Activated naive CD4-positive, alpha-beta T cell (primary cell): ENCODE measurements around the gene VARS2.
"Not testable (repeated sequence)": the region's sequence is repeated elsewhere in the genome, so short reads cannot be mapped to it uniquely, and the experiment has no call there.

Experiments used
- DNase-seq, 4 experiments: peaks; one replicate each; lab custom pipeline; 2025; lab: John Stamatoyannopoulos, UW

The VARS2 gene

DNA sequence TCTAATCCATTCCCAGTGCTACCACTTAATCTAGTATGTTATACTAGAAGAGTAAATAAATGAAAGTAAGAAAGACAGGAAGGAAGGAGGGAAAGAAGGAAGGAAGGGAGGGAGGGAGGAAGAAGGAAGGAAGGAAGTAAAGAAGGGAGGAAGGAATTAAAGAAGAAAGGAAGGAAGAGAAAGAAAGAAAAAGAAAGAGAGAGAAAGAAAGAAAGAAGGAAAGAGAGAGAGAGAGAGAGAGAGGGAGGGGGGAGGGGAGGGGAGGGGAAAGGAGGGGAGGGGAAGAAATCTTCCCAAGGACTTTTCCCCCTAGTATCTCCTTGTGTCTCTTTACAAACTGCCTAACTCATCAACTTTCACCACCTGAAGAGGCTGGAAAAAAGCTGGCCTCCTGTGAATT, 48.7 kb downstream of the VARS2 start:
- no peak for DNase-seq

DNA sequence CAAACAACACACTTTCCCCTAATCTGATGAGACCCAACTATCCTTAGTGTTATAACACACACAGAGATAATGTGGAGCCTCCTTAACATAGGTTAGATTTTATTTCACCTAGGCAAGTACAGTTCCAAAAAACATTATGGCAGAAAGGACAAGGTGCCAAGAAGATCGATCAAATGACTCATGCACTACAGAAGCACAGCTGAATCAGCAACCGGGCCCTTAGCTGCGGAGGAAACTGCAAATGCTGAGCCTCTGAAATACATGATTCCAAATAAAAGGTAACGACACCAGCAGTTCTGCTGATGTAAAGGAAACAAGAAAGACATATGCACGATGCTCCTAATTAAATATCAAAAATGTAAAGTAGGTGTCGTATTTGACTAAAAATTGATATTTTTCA, 49.6 kb downstream of the VARS2 start:
- no peak for DNase-seq

DNA sequence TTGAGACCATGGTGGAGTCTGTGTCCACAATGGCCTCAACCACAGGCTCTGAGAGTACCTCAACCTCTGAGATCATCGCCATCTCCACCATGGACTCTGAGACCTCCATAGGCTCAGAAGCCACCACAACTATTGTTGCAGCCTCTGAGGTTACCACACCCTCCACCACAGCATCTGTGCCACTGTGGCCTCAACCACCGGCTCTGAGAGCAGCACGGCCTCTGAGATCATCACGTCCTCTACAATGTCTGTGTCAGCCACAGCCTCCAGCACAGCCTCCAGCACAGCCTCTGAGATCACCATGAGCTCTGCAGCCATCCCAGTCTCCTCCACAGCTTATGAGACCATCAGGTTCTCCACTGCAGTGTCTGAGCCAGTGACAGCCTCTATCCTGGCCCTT, 50.0 kb downstream of the VARS2 start:
- no peak for DNase-seq

DNA sequence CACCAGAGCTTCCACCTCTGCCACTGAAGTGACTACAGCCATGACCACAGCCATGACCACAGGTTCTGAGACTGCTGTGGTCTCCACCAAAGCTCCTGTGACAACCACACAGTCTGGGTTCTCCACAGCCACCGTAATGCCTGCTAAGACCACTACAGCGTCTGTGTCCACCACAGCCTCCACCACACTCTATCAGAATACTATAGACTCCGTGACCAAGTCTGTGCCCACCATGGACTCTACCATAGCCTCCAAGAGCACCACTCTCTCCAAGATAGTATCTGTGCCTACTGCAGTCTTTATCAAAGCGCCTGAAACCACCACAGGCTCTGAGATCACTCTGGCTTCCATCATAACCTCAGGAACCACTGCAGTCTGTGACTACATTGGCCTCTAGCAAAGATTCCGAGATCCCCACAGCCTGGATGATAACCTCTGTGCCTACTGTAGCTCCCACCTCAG, 51.1 kb downstream of the VARS2 start:
- no peak for DNase-seq

DNA sequence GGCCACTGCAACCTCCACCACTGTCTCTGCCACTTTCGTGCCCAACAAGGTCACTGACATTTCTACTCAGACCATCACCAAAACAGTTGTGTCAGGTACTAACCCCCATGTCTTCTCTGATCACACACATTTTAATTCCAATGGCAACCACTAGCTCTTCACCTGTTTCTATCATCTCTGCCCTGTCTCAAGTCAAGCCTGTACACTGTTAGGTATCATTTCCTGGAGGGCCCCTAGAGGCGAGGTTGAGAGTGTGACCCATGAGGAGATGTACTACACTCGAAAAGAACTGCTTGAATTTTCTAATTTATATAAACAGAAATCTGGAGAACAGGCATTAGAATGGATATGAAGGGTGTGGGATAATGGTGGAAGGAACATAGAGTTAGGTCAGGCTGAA, 52.1 kb downstream of the VARS2 start:
- no peak for DNase-seq

DNA sequence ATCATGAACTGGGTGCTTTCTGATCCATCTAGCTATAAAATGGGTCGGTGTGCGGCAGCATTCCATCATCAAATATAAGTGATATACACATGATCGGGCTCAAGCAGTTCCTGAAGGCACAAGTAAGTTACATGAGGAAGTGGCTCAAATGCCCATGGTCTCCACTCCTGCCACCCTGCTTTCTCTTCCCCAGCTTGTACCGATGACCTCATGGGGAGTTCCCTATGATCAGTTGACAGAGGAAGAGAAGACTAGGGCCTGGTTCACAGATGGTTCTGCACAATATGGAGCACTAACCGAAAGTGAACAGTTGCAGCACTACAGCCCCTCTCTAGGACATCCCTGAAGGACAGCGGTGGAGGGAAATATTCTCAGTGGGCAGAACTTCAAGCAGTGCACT, 55.1 kb downstream of the VARS2 start:
- not testable (repeated sequence) for DNase-seq

DNA sequence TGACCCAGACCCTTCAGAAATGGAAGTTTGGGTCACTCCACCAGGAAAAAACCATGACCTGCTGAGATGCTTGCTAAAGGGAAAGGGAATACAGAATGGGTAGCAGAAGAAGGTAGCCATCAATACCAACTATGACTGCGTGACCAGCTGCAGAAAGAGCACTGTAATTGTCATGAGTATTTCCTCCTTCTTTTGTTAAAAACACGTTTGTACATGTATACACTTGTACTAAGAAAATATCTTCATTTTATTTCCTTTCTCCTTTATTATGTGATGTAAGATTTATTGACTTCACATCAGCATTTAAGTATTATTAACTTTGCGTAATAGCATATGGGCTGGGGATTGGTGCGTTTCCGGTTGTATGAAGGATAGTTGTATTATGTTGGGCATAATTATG, 56.9 kb downstream of the VARS2 start:
- DNase-seq: no peak

DNA sequence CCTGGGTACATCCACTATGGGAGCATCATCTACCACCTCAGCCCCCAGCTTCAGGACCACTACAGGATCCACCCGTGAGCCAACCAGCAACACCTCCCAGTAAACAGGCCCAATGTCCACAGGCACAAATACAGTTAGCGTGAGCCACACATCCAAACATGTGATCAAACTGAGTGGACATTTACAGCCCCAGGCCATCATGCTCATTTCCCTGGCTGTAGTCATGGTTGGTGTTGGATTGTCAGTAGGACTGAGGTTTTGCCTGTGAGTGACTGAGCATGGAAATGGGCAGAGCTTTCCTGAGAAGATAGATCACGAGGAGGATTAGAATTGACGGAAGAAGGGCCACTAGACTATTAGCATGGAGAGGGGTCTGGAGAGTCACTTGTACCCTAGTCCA, 58.8 kb downstream of the VARS2 start:
- DNase-seq: no peak

DNA sequence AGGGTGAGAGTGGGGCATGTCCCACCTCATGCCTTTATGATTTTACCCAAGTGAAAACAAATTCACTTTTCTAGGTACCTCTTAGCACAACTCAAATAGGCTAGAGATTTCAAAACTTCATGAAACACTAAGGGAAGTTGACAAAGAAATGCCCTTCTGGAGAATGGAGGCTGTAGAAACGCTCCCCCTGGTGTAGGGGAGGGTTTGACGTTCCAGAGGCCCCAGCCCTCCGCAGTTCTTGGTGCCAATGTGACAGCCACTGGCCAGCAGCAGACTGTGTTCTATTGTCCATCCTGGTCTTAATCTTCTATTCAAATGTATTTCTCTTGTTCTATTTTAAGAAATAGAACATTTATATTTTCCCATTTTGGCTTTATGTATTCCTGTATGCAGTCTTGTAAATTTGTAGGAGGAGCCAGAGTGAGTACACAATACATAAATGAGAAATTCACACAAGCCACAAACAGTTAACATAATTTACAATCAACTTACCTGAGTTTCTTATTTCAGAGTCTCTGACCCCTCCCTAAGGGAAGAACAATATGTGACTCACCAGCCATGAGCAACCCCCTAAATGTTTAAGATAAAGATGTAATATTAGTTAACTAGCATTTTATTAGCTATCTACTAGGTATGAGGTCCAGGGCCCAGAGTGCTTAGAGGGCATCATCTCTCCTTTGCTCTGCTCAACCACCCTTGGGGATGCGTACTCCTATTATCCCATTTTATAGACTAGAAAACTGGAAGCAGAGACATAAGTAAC, 60.6 kb downstream of the VARS2 start:
- no peak for DNase-seq
